GM12892 (cell line): ENCODE data around the gene PLPP7.

Experiments used
- POLR2A ChIP-seq: IDR thresholded peaks from 2 replicates; pipeline ENCODE4 v1.6.1; 2011; ENCODE audit warnings: low read depth, low read length, control low read depth
- POLR2AphosphoS5 ChIP-seq: IDR thresholded peaks from 2 replicates; pipeline ENCODE4 v1.6.1; 2011; ENCODE audit warnings: low read depth, low read length, control low read depth
- TAF1 ChIP-seq: IDR thresholded peaks from 2 replicates; pipeline ENCODE4 v1.6.1; 2011; ENCODE audit warnings: low read depth, mild to moderate bottlenecking, control low read depth, low read length, borderline replicate concordance

- no peak for TF ChIP-seq POLR2A
- no peak for TF ChIP-seq POLR2AphosphoS5
- TF ChIP-seq TAF1: no peak
Observed at GRCh38 chr9:131279863-131280570, 9.5 kb upstream of the PLPP7 start.
